ENCODE data around the gene ARMCX4. TPM values are rescaled to one million over a fixed set of nuclear protein-coding genes. Genes with fewer than 3 reads are reported as not detected.

Gene ARMCX4
- total RNA-seq, 4 donors from 2014 or later: 0.97 to 6.3 (median 3.7) TPM

- intact Hi-C loops (cut with DNase I): no loop called here
- Histone ChIP-seq H3K9me3 (no peaks in the 10 kb centered on the region), H3K4me3 (no peak overlapping the region), H3K4me1 (no peaks in the 10 kb centered on the region), H3K27ac (no peak overlapping the region), H3K36me3 (no peaks in the 10 kb centered on the region), H3K27me3 (no peaks in the 10 kb centered on the region)
- TF ChIP-seq POLR2A (IDR thresholded peaks at IDR 0.05) (no peak), CTCF (IDR thresholded peaks at IDR 0.05) (no peak)
- no peak for DNase-seq
Measured at GRCh38 chrX:101507372-101507771, 22.1 kb downstream of the ARMCX4 start.

DNA sequence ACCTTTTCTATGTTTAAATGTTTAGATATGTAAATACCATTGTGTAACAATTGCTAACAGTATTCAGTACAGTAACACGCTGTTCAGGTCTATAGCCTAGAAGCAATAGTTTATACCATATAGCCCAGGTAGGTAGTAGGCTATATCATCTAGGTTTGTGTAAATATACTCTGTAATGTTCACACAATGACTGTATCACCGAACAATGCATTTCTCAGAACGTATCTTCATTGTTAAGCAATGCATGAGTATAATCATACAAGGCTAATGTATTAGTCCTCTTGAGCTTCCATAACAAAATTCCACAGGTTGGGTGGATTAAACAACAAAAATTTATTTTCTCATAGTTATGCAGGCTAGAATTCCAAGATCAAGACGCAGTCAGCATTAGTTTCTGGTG is 22.7 kb downstream of the ARMCX4 start:
- Histone ChIP-seq H3K27me3 (no peaks in the 10 kb centered on the region), H3K27ac (no peak overlapping the region), H3K36me3 (no peaks in the 10 kb centered on the region), H3K4me1 (no peaks in the 10 kb centered on the region), H3K4me3 (no peak overlapping the region), H3K9me3 (no peaks in the 10 kb centered on the region)
- no peak for DNase-seq
- WGBS, 2 donors: 59 to 71% methylated on average over 4 of the region's 4 CpGs
- intact Hi-C loops (cut with DNase I): no loop called here
- TF ChIP-seq CTCF (IDR thresholded peaks at IDR 0.05): no peak
- TF ChIP-seq POLR2A (IDR thresholded peaks at IDR 0.05): no peak

GRCh38 chrX:101530944-101531343 is 45.7 kb downstream of the ARMCX4 start:
- 49 to 81% methylated on average over 2 of the region's 2 CpGs for WGBS, 2 donors
- intact Hi-C loops (cut with DNase I): no loop called here

More at GRCh38 chrX:101530944-101531343, 45.7 kb downstream of the ARMCX4 start:
- no peak for DNase-seq
- Histone ChIP-seq H3K27ac (no peak overlapping the region), H3K36me3 (no peaks in the 10 kb centered on the region), H3K4me3 (no peak overlapping the region), H3K9me3 (no peaks in the 10 kb centered on the region), H3K4me1 (no peaks in the 10 kb centered on the region), H3K27me3 (no peaks in the 10 kb centered on the region)
- TF ChIP-seq CTCF (IDR thresholded peaks at IDR 0.05) (no peak), POLR2A (IDR thresholded peaks at IDR 0.05) (no peak)

Other genes with a start within 250 kb of the ARMCX4 start
- under 1 TPM in 1 of 4 donors, not detected in 3; 0.44 TPM for gene TAF7L, start 194.1 kb upstream of the ARMCX4 start, total RNA-seq
- 10 to 100 TPM in 1 of 4 donors, 1 to 10 TPM in 3; 4.4 to 11.4 (median 8.1) TPM for gene TIMM8A, start 136.7 kb upstream of the ARMCX4 start, total RNA-seq
- 1 to 10 TPM in 2 of 4 donors, under 1 TPM in 2; 0.15 to 4.2 (median 0.83) TPM for gene BTK, start 99.3 kb upstream of the ARMCX4 start, total RNA-seq
- gene RPL36A, start 94.4 kb upstream of the ARMCX4 start, total RNA-seq: 1,000 to 10,000 TPM in 3 of 4 donors, 100 to 1,000 TPM in 1; 706 to 2,007 (median 1,553) TPM
- gene GLA, start 77.5 kb upstream of the ARMCX4 start, total RNA-seq: 10 to 100 TPM; 12.2 to 32.8 (median 21.9) TPM
- gene HNRNPH2, start 77.2 kb upstream of the ARMCX4 start, total RNA-seq: 10 to 100 TPM; 34.5 to 49.6 (median 46.7) TPM
- 10 to 100 TPM in 2 of 4 donors, 1 to 10 TPM in 2; 2.2 to 16.6 (median 7.8) TPM for gene ARMCX1, start 65.1 kb downstream of the ARMCX4 start, total RNA-seq
- gene ARMCX6, start 132.5 kb downstream of the ARMCX4 start, total RNA-seq: 10 to 100 TPM in 2 of 4 donors, 1 to 10 TPM in 2; 3.3 to 15.1 (median 10.9) TPM
- 10 to 100 TPM; 12.4 to 24.6 (median 13.2) TPM for gene ARMCX3, start 137.7 kb downstream of the ARMCX4 start, total RNA-seq
- 10 to 100 TPM in 2 of 4 donors, 1 to 10 TPM in 2; 1.9 to 15.4 (median 8.1) TPM for gene ARMCX2, start 174.4 kb downstream of the ARMCX4 start, total RNA-seq

Measured in esophagus squamous epithelium (tissue), 5 donors.